Measurements from ENCODE around the gene MAPT. TPM values are rescaled to one million over a fixed set of nuclear protein-coding genes. Genes with fewer than 3 reads are reported as not detected.

MAPT gene
- total and polyA plus RNA-seq, 2 of the 13 experiments (the other 11 are each of a cell fraction or from before 2014, with no cell fraction given) = 2.1 to 2.8 TPM

- TF ChIP-seq ZNF770 (CRISPR knock-in tag; IDR thresholded peaks at IDR 0.05) (peak; percentile 59), ZNF292 (CRISPR knock-in tag; IDR thresholded peaks at IDR 0.05; ENCODE audit: borderline replicate concordance, low read depth) (0 out of 2 replicates have a peak, but pooled peaks have one; percentile 17), HDAC1 (CRISPR knock-in tag; IDR thresholded peaks at IDR 0.05) (0 out of 2 replicates have a peak, but pooled peaks have one; percentile 13), MTF2 (CRISPR knock-in tag; IDR thresholded peaks at IDR 0.05; ENCODE audit: borderline replicate concordance) (no peak)
Observed at GRCh38 chr17:46002973-46003316, 108.6 kb downstream of the MAPT start (continued).

- DNase-seq (ENCODE audit: low spot score) = peak; percentile 90
- TF ChIP-seq ZNF124 (CRISPR knock-in tag; IDR thresholded peaks at IDR 0.05) (no peak), ZFX (CRISPR knock-in tag; IDR thresholded peaks at IDR 0.05; ENCODE audit: low read depth) (peak; percentile 65), MED13 (CRISPR knock-in tag; IDR thresholded peaks at IDR 0.05) (peak; percentile 64; the same call in 1 of the 2 replicates), MAFG (CRISPR knock-in tag; IDR thresholded peaks at IDR 0.05) (no peak), EP300 (IDR thresholded peaks at IDR 0.05; ENCODE audit: low read depth in 2 of 2, low read length in 2 of 2) (peak in 1 of 2 experiments; percentile 77; a peak in 2 of 4 replicates), EP300 (CRISPR knock-in tag; IDR thresholded peaks at IDR 0.05; ENCODE audit: borderline replicate concordance) (0 out of 2 replicates have a peak, but pooled peaks have one; percentile 29), ZNF430 (CRISPR knock-in tag; IDR thresholded peaks at IDR 0.05) (peak; percentile 55; the same call in 1 of the 2 replicates), ZNF350 (CRISPR knock-in tag; IDR thresholded peaks at IDR 0.05; ENCODE audit: borderline replicate concordance, low read depth) (peak; percentile 94), MIER2 (CRISPR knock-in tag; IDR thresholded peaks at IDR 0.05) (0 out of 2 replicates have a peak, but pooled peaks have one; percentile 21), ZNF879 (CRISPR knock-in tag; IDR thresholded peaks at IDR 0.05) (0 out of 2 replicates have a peak, but pooled peaks have one; percentile 41)
Observed at GRCh38 chr17:46003907-46004748, 109.8 kb downstream of the MAPT start.

More at GRCh38 chr17:46003907-46004748, 109.8 kb downstream of the MAPT start:
- 3% methylated on average over 6 of the region's 6 CpGs for WGBS (ENCODE audit: low lambda C conversion rate)
- H4K20me1 ChIP-seq (ENCODE audit: insufficient read depth, low read length) = no peaks in the 10 kb centered on the region
- no peaks in the 10 kb centered on the region for H3K36me3 ChIP-seq (replicated peaks in 1 of 2; ENCODE audit: control insufficient read depth in 1 of 2, insufficient read depth in 2 of 2, low read length in 2 of 2)
- FAIRE-seq (peak; percentile 91), ATAC-seq (peak; percentile 88)
- H2AFZ ChIP-seq (ENCODE audit: low read length) = no peak overlapping the region
- peak overlapping the region; percentile 66 for H3K27ac ChIP-seq (ENCODE audit: extremely low read length, insufficient read depth, low read length)
- no TSS peak for BruUV-seq (replicated peaks)
- no peaks in the 10 kb centered on the region; a peak in 1 of 5 replicates for H3K27me3 ChIP-seq (ENCODE audit: control insufficient read depth in 1 of 2, insufficient read depth in 2 of 2, low read length in 2 of 2)
- CTCF ChIA-PET (ENCODE audit: low intra/inter-chr PET ratio, low total read pairs) = interaction anchor here (0.9 to 4.3 kb wide), 3 partner anchors 40 to 191 kb away, joined by 3 to 37 read pairs (median 3); partner anchors contain the start of gene KANSL1
- POLR2A ChIA-PET = interaction anchor here (0.6 to 2.4 kb wide), 9 partner anchors 9 to 209 kb away, joined by 3 to 15 read pairs (median 3); partner anchors contain the start of gene KANSL1
- H3K4me1 ChIP-seq (ENCODE audit: insufficient read depth, low read length) = peaks cover 55% of the 10 kb centered on the region
- H3K9me3 ChIP-seq (ENCODE audit: low read length) = no peaks in the 10 kb centered on the region
- 0 out of 2 replicates have a peak overlapping the region, but pooled peaks have one; percentile 33 for H3K9ac ChIP-seq (ENCODE audit: insufficient read depth, low read depth, low read length)
- in situ Hi-C loops (cut with HindIII; ENCODE audit: extremely low pct_ligation_motif_present, low pct_unique_long_range_greater_than_20kb) (loop anchor here (5.0 to 25.0 kb wide), 3 partner anchors 38 to 833 kb away; no protein-coding TSS in a partner anchor), intact Hi-C loops (cut with micrococcal nuclease; ENCODE audit: unreplicated experiment) (loop anchor here (1.0 to 5.0 kb wide), 3 partner anchors 9 to 283 kb away; no protein-coding TSS in a partner anchor)
- peak overlapping the region; percentile 92 for H3K4me2 ChIP-seq (ENCODE audit: low read depth, low read length)
- peak overlapping the region; percentile 21 to 64 (median 44); a peak in 5 of 6 replicates for H3K4me3 ChIP-seq (replicated peaks in 1 of 3; ENCODE audit: insufficient read depth in 1 of 3, low read depth in 2 of 3, low read length in 3 of 3)
- H3K79me2 ChIP-seq (ENCODE audit: insufficient read depth, low read length) = no peaks in the 10 kb centered on the region

Data from HepG2 (cell line).